PFSK-1 (cell line): ENCODE data around the gene GPR132.

Experiments used
- FOXP2 ChIP-seq: optimal IDR thresholded peaks from 2 replicates; pipeline ENCODE3; 2011; ENCODE audit warnings: borderline replicate concordance, control low read depth, inconsistent platforms; ENCODE audit not compliant: insufficient read depth; ENCODE audit errors: extremely low read length, extremely low read depth
- POLR2AphosphoS5 ChIP-seq: IDR thresholded peaks from 2 replicates; pipeline ENCODE4 v1.6.1; 2012; ENCODE audit warnings: low read depth, mild to moderate bottlenecking, control low read depth, low read length, moderate library complexity
- REST ChIP-seq, 2 experiments: IDR thresholded peaks; 2 replicates each; pipeline versions ENCODE4 v1.6.1 to v1.8.0; 2011 to 2012; ENCODE audit warnings: low read depth in 2 of 2, low read length in 2 of 2, control low read depth in 1 of 2, inconsistent platforms in 1 of 2, mild to moderate bottlenecking in 1 of 2, moderate library complexity in 1 of 2; ENCODE audit not compliant: insufficient read depth in 1 of 2
- SIN3A ChIP-seq: IDR thresholded peaks from 2 replicates; pipeline ENCODE4 v1.6.1; 2012; ENCODE audit warnings: mild to moderate bottlenecking, low read length, moderate library complexity, borderline replicate concordance; ENCODE audit not compliant: insufficient read depth
- TAF1 ChIP-seq: IDR thresholded peaks from 2 replicates; pipeline ENCODE4 v1.6.1; 2012; ENCODE audit warnings: low read length, control low read depth, borderline replicate concordance; ENCODE audit not compliant: insufficient read depth

- TF ChIP-seq TAF1 (no peak), REST (IDR thresholded peaks at IDR 0.05; ENCODE audit: insufficient read depth in 1 of 2, low read depth in 2 of 2, low read length in 2 of 2) (no peak), POLR2AphosphoS5 (no peak), SIN3A (no peak), FOXP2 (no peak)
Observed at GRCh38 chr14:105059035-105059924, 6.0 kb downstream of the GPR132 start.
